Measurements from ENCODE around the gene MORC2. TPM values are rescaled to one million over a fixed set of nuclear protein-coding genes. Genes with fewer than 3 reads are reported as not detected.
A peak's percentile ranks its signal among the peaks of the same experiment; 100 is the strongest.

MORC2 gene
- total and polyA plus RNA-seq, 9 of the 15 experiments (the other 6 are each of a cell fraction or from before 2014, with no cell fraction given): 3.3 to 34.7 (median 16.7) TPM

- FAIRE-seq: no peak
- 4% methylated on average over 2 of the region's 2 CpGs for WGBS (ENCODE audit: insufficient coverage, low coverage, missing lambda C conversion rate)
- CTCF ChIA-PET (ENCODE audit: low intra/inter-chr PET ratio): no interaction called here
Observed at GRCh38 chr22:30982512-30982911, 13.9 kb upstream of the MORC2 start.

More at GRCh38 chr22:30982512-30982911, 13.9 kb upstream of the MORC2 start:
- H3K4me3 ChIP-seq: no peak overlapping the region
- no peaks in the 10 kb centered on the region for H3K79me2 ChIP-seq (ENCODE audit: control insufficient read depth, insufficient read depth, low read length)
- H3K9me3 ChIP-seq (replicated peaks; ENCODE audit: control insufficient read depth, insufficient read depth, low read depth, low read length): no peaks in the 10 kb centered on the region; the same call in 1 of the 2 replicates
- ATAC-seq (no peak), DNase-seq (ENCODE audit: extremely low read depth in 1 of 4, low spot score in 3 of 4) (no peak)
- TF ChIP-seq ZNF316 (IDR thresholded peaks at IDR 0.05) (peak; percentile 44; the same call in 1 of the 2 replicates), MAFG (tag; conservative IDR thresholded peaks at IDR 0.05) (0 out of 2 replicates have a peak, but pooled peaks have one; percentile 4), C11orf30 (IDR thresholded peaks at IDR 0.05; ENCODE audit: low read depth) (peak; percentile 23; the same call in 1 of the 2 replicates)
- TF ChIP-seq, protein P1, sequence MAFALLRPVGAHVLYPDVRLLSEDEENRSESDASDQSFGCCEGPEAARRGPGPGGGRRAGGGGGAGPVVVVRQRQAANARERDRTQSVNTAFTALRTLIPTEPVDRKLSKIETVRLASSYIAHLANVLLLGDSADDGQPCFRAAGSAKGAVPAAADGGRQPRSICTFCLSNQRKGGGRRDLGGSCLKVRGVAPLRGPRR (CRISPR knock-in tag; IDR thresholded peaks at IDR 0.05): no peak
- TF ChIP-seq, protein P2, sequence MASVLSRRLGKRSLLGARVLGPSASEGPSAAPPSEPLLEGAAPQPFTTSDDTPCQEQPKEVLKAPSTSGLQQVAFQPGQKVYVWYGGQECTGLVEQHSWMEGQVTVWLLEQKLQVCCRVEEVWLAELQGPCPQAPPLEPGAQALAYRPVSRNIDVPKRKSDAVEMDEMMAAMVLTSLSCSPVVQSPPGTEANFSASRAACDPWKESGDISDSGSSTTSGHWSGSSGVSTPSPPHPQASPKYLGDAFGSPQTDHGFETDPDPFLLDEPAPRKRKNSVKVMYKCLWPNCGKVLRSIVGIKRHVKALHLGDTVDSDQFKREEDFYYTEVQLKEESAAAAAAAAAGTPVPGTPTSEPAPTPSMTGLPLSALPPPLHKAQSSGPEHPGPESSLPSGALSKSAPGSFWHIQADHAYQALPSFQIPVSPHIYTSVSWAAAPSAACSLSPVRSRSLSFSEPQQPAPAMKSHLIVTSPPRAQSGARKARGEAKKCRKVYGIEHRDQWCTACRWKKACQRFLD (CRISPR knock-in tag; IDR thresholded peaks at IDR 0.05): no peak
- intact Hi-C loops (cut with micrococcal nuclease) (no loop called here), in situ Hi-C loops (cut with MboI) (no loop called here)
- no peaks in the 10 kb centered on the region for H4K20me1 ChIP-seq (replicated peaks; ENCODE audit: control insufficient read depth, insufficient read depth, low read length)
- H3K9ac ChIP-seq (ENCODE audit: insufficient read depth in 1 of 2, low read depth in 2 of 2, low read length in 2 of 2): no peak overlapping the region
- no peak overlapping the region for H3K4me2 ChIP-seq (ENCODE audit: insufficient read depth, low read length)
- H3K4me1 ChIP-seq (replicated peaks in 1 of 2; ENCODE audit: control insufficient read depth in 2 of 2, insufficient read depth in 2 of 2, low read length in 2 of 2): no peaks in the 10 kb centered on the region
- POLR2A ChIA-PET: no interaction called here
- no peak overlapping the region for H2AFZ ChIP-seq (ENCODE audit: low read depth, low read length)
- H3K27ac ChIP-seq (ENCODE audit: extremely low read depth, low read depth, low read length): no peak overlapping the region
- H3K9me1 ChIP-seq (ENCODE audit: control insufficient read depth, insufficient read depth, low read length): no peaks in the 10 kb centered on the region
- no peaks in the 10 kb centered on the region; a peak in 1 of 5 replicates for H3K27me3 ChIP-seq (ENCODE audit: control insufficient read depth in 2 of 2, insufficient read depth in 2 of 2, low read length in 2 of 2)
- no TSS peak for BruUV-seq (replicated peaks)
- no peaks in the 10 kb centered on the region for H3K36me3 ChIP-seq (ENCODE audit: control insufficient read depth, insufficient read depth, low read length)

All from K562 (cell line).